Prostate gland (tissue), 2 donors: ENCODE measurements around the gene PIWIL1.

Experiments
- POLR2A ChIP-seq: fragments of 450-650 bp; IDR thresholded peaks from one replicate; pipeline ENCODE4 v1.6.1; 2016; ENCODE audit warnings: antibody characterized with exemption, mild to moderate bottlenecking
- POLR2AphosphoS5 ChIP-seq: sonication (generic); formaldehyde crosslinking; IDR thresholded peaks from one replicate; pipeline ENCODE4 v1.6.1; 2017; ENCODE audit warnings: antibody characterized with exemption
- TF ChIP-seq, protein P1 (sequence below), 4 experiments: fragments of 200-600 bp in 2 of 4; fragments of 450-650 bp in 2 of 4; sonication (generic) in 2 of 4; IDR thresholded peaks; 1 replicate in 3 of 4; 2 replicates in 1 of 4; pipeline ENCODE4 v1.5.1; 2016 to 2019; ENCODE audit warnings: antibody characterized with exemption in 4 of 4, mild to moderate bottlenecking in 2 of 4, moderate library complexity in 2 of 4

DNA sequence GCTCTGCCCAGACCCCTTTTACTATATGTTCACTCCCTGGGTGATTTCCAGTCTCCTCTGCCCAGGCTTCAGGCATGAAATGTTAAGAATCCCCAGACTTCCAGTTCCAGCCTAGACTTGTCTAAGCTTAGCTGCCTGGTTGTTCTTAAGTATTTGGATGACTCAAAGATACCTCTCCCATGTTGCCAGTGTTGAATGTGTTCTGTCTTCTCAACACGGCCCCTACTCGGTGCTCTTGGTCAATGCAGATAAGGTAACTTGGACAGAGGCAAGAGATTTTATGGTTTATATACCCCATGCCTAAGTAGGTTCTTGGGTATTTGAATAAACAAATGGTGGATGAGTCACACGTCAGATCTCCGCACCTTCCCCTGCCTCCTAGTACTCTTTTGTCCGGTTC is 13.6 kb downstream of the PIWIL1 start:
- TF ChIP-seq POLR2AphosphoS5, result no peak
- TF ChIP-seq, protein P1, sequence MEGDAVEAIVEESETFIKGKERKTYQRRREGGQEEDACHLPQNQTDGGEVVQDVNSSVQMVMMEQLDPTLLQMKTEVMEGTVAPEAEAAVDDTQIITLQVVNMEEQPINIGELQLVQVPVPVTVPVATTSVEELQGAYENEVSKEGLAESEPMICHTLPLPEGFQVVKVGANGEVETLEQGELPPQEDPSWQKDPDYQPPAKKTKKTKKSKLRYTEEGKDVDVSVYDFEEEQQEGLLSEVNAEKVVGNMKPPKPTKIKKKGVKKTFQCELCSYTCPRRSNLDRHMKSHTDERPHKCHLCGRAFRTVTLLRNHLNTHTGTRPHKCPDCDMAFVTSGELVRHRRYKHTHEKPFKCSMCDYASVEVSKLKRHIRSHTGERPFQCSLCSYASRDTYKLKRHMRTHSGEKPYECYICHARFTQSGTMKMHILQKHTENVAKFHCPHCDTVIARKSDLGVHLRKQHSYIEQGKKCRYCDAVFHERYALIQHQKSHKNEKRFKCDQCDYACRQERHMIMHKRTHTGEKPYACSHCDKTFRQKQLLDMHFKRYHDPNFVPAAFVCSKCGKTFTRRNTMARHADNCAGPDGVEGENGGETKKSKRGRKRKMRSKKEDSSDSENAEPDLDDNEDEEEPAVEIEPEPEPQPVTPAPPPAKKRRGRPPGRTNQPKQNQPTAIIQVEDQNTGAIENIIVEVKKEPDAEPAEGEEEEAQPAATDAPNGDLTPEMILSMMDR (IDR thresholded peaks at IDR 0.05), result no peak
- TF ChIP-seq POLR2A, result no peak
